ENCODE results near the gene PAPLN. TPM values are rescaled to one million over a fixed set of nuclear protein-coding genes. Genes with fewer than 3 reads are reported as not detected.
"Not testable (repeated sequence)": the region's sequence is repeated elsewhere in the genome, so short reads cannot be mapped to it uniquely, and the experiment has no call there.

The PAPLN gene
- total RNA-seq, 1 donor from 2014 or later: 1.2 TPM

DNA sequence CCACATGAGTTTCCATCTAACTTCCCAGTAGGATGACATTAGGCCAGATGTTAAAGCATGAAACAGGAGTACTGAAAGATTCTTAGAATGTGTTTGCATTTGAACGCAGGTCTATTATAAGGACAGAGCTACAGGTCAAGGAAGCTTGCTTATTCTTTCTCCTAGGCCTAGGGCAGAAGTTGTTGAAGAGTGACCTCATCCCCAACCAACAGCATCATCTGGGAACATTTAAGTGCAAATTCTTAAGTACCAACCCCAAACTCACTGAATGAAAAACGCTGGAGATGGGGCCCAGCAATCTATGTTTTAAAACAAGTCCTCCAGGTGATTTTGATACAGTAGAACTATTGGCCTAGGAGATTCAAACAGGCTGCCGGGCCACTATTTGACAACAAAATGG is 52.4 kb downstream of the PAPLN start:
- no peak for DNase-seq (ENCODE audit: low read depth, low spot score)

- no peak for DNase-seq (ENCODE audit: low read depth, low spot score)
These were observed 53.0 kb downstream of the PAPLN start for GRCh38 chr14:73290279-73290678.

DNA sequence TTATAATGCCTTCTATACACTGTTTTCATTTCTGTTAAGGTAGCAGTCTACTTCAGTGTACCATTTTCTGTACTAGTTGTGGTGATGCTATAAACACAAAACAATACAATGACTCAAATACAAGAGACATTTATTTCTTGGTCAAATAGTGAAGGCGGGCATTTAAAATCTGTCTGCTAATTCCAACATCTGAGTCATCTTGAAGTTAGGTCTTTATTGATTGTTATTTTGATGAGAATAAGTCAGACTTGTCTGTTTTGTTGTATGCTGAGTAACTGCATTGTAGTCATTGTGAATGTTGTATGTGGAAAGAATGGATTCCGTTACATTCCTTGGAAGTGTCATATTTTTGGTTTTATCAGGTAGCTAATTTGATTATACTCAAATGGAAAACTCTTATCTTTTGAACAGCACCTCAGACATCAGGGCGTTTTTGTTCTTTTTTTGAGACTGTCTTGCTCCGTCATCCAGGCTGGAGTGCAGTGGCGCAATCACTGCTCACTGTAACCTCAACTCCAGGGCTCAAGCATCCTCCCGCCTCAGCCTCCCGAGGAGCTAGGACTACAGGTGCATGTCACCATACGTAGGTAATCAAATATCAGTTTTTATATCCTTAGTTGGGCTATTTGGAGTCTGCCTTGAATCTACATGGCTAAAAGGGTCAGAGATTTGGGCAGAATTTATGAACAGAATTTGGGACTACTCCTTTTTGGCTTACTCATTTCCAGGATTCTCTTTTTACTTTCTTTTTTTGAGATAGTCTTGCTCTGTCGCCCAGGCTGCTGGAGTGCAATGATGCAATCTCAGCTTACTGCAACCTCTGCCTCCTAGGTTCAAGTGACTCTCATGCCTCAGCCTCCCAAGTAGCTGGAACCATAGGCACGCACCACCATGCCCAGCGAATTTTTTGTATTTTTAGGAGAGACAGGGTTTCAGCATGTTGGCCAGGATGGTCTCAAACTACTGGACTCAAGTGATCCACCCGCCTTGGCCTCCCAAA is 56.8 kb downstream of the PAPLN start:
- no peak for DNase-seq (ENCODE audit: low read depth, low spot score)

GRCh38 chr14:73295198-73295796 is 58.0 kb downstream of the PAPLN start:
- no peak for DNase-seq (ENCODE audit: low read depth, low spot score)

DNA sequence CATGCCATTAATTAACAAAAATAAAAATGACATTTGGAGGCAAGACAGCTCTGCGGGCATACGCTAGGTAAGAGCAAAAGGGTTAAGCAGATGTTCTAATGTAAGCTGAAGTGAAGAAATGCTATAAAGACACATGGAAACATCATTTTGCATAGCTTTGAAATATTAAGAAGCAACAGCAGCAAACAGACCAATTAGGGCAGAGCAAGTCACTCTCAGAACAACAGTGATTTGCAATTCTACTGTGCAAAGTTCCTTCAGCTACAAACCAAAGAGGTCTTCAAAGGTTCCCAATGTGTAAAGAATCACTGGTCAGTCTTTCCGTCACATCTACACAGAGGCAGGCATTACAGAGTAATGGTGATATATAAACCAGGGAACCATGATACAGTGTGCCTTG is 68.2 kb downstream of the PAPLN start:
- no peak for DNase-seq (ENCODE audit: low read depth, low spot score)

GRCh38 chr14:73307261-73307660 is 70.0 kb downstream of the PAPLN start:
- DNase-seq (ENCODE audit: low read depth, low spot score): no peak

GRCh38 chr14:73309207-73309606 is 71.9 kb downstream of the PAPLN start:
- DNase-seq (ENCODE audit: low read depth, low spot score): not testable (repeated sequence)

DNA sequence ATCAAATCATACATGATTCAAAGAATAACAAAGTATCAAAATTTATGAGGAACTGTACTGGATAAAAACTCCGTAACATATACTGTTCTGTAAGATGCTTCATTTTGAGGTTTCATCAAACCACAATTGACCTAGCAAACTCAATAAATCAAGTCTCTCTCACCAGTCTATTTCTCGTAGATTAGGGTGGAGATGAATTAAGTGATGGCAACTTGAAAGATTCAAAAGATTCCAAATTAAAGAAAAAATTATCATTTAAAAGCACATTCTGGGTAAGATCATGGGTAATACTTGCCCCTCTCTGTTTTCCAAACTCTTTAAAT is 74.4 kb downstream of the PAPLN start:
- no peak for DNase-seq (ENCODE audit: low read depth, low spot score)

DNA sequence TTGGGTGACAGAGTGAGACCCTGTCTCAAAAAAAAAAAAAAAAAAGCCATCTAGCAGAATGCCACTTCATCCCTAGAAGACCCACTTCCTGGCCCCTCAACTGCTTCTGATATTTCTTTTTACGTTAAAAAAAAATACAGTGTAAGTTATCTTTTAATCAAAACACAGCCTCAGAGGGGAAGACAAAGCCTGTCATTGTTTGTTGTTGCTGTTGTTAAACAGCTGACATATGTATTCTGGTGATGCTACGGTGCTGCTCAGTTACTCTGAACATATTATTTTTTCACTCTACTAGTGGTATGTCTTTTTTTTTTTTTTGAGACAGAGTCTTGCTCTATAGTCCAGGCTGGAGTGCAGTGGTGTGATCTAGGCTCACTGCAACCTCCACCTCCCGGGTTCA is 75.4 kb downstream of the PAPLN start:
- DNase-seq (ENCODE audit: low read depth, low spot score): no peak

GRCh38 chr14:73313151-73313550 is 75.8 kb downstream of the PAPLN start:
- DNase-seq (ENCODE audit: low read depth, low spot score): no peak

- DNase-seq (ENCODE audit: low read depth, low spot score): no peak
These were observed 86.6 kb downstream of the PAPLN start for GRCh38 chr14:73323896-73324399.

Other genes with a start within 250 kb of the PAPLN start
- 11.3 and 13.0 TPM in 2 replicates for gene ZFYVE1, start 210.4 kb upstream of the PAPLN start, total RNA-seq
- gene RBM25, start 179.0 kb upstream of the PAPLN start, total RNA-seq: 30.8 and 37.7 TPM in 2 replicates
- 41.3 and 48.6 TPM in 2 replicates for gene PSEN1, start 101.0 kb upstream of the PAPLN start, total RNA-seq
- gene NUMB, start 221.0 kb downstream of the PAPLN start, total RNA-seq: 45.1 and 46.3 TPM in 2 replicates